Measurements from ENCODE around the gene LMF1.

GRCh38 chr16:993731-994130, 22.9 kb upstream of the LMF1 start:
- TF ChIP-seq CTCF (IDR thresholded peaks at IDR 0.05), result no peak
- TF ChIP-seq POLR2A (IDR thresholded peaks at IDR 0.05), result no peak
